GM23338 (cell line): Measurements from ENCODE around the gene ZNF469. TPM values are rescaled to one million over a fixed set of nuclear protein-coding genes. Genes with fewer than 3 reads are reported as not detected.

Experiments used
- ATAC-seq: fragments of 200-7000 bp; cut with Tn5 transposase; 3 replicates; pipeline ENCODE4 v1.9.1; 2020
- DNase-seq: peaks from one replicate; pipeline ENCODE4 v3.0.0-alpha.2; 2015; ENCODE audit warnings: low spot score
- H2AFZ ChIP-seq: fragments of 200-600 bp; sonication (generic); 2 replicates; pipeline ENCODE4 v1.8.0; 2016; ENCODE audit warnings: antibody characterized with exemption, mild to moderate bottlenecking, moderate library complexity
- H3F3A ChIP-seq: fragments of 200-600 bp; sonication (generic); replicated peaks from 2 replicates; pipeline ENCODE4 v1.8.0; 2017; ENCODE audit warnings: antibody characterized with exemption, mixed run types, low read depth
- H3K27ac ChIP-seq: fragments of 200-600 bp; sonication (generic); 2 replicates; pipeline ENCODE4 v1.6.1; 2016; ENCODE audit warnings: low read depth
- H3K27me3 ChIP-seq: fragments of 200-600 bp; sonication (generic); 2 replicates; pipeline ENCODE4 v1.8.0; 2016; ENCODE audit warnings: mild to moderate bottlenecking, mixed run types, moderate library complexity; ENCODE audit not compliant: insufficient read depth
- H3K36me3 ChIP-seq: fragments of 200-600 bp; sonication (generic); 2 replicates; pipeline ENCODE4 v1.8.0; 2016; ENCODE audit warnings: mild to moderate bottlenecking; ENCODE audit not compliant: insufficient read depth
- H3K4me1 ChIP-seq: fragments of 200-600 bp; sonication (generic); 2 replicates; pipeline ENCODE4 v1.8.0; 2016; ENCODE audit warnings: mild to moderate bottlenecking, moderate library complexity; ENCODE audit not compliant: insufficient read depth
- H3K4me2 ChIP-seq: fragments of 200-600 bp; sonication (generic); 2 replicates; pipeline ENCODE4 v1.7.1; 2017; ENCODE audit warnings: mixed run types
- H3K4me3 ChIP-seq: fragments of 200-600 bp; sonication (generic); 2 replicates; pipeline ENCODE4 v1.6.1; 2016; ENCODE audit warnings: mixed run types
- H3K79me2 ChIP-seq: fragments of 200-600 bp; sonication (generic); replicated peaks from 2 replicates; pipeline ENCODE4 v1.8.0; 2017; ENCODE audit warnings: mild to moderate bottlenecking; ENCODE audit not compliant: insufficient read depth
- H3K9me2 ChIP-seq: fragments of 200-600 bp; sonication (generic); 2 replicates; pipeline ENCODE4 v1.8.0; 2017; ENCODE audit not compliant: insufficient read depth
- H4K20me1 ChIP-seq: fragments of 200-600 bp; sonication (generic); replicated peaks from 2 replicates; pipeline ENCODE4 v1.8.0; 2017; ENCODE audit warnings: mild to moderate bottlenecking; ENCODE audit not compliant: insufficient read depth
- H3K27ac Mint-ChIP-seq: 2 replicates; pipeline ENCODE4 v1.8.0; 2020; ENCODE audit warnings: inconsistent platforms, mild to moderate bottlenecking, moderate library complexity, mixed read lengths
- H3K27me3 Mint-ChIP-seq: 3 replicates; pipeline ENCODE4 v1.8.0; 2022; ENCODE audit warnings: low read depth, mild to moderate bottlenecking, moderate library complexity, mixed read lengths, inconsistent platforms; ENCODE audit not compliant: insufficient read depth, poor library complexity
- H3K36me3 Mint-ChIP-seq: 3 replicates; pipeline ENCODE4 v1.8.0; 2021; ENCODE audit warnings: low read depth, mild to moderate bottlenecking, inconsistent platforms, moderate library complexity, mixed read lengths
- H3K4me1 Mint-ChIP-seq: 3 replicates; pipeline ENCODE4 v1.8.0; 2020; ENCODE audit warnings: mild to moderate bottlenecking, inconsistent platforms, mixed read lengths
- H3K4me3 Mint-ChIP-seq: 3 replicates; pipeline ENCODE4 v1.8.0; 2021; ENCODE audit warnings: moderate library complexity, mild to moderate bottlenecking, inconsistent platforms, mixed read lengths
- H3K9me3 Mint-ChIP-seq: 3 replicates; pipeline ENCODE4 v1.8.0; 2020; ENCODE audit warnings: moderate library complexity, mild to moderate bottlenecking, inconsistent platforms, mixed read lengths
- CREB1 ChIP-seq: fragments of 250-450 bp; sonication (Bioruptor Pico); IDR thresholded peaks from 2 replicates; pipeline ENCODE4 v1.5.0; 2020; ENCODE audit warnings: low read depth, mild to moderate bottlenecking, moderate library complexity
- CTCF ChIP-seq, 2 experiments: fragments of 200-600 bp in 1 of 2; sonication (generic) in 1 of 2; conservative IDR thresholded peaks; 2 replicates each; pipeline versions ENCODE4 v1.5.1 to v1.6.1; 2016 to 2017; ENCODE audit warnings: antibody characterized with exemption in 2 of 2, low read depth in 2 of 2, mild to moderate bottlenecking in 2 of 2, moderate library complexity in 1 of 2
- EZH2 ChIP-seq: fragments of 200-600 bp; sonication (generic); IDR thresholded peaks from one replicate; pipeline ENCODE4 v1.8.0; 2017; ENCODE audit warnings: antibody characterized with exemption, mild to moderate bottlenecking, low read depth; ENCODE audit not compliant: unreplicated experiment
- EZH2phosphoT487 ChIP-seq: fragments of 200-600 bp; sonication (generic); IDR thresholded peaks from one replicate; pipeline ENCODE4 v1.8.1; 2018; ENCODE audit warnings: antibody characterized with exemption; ENCODE audit not compliant: unreplicated experiment
- POLR2AphosphoS5 ChIP-seq: IDR thresholded peaks from 2 replicates; pipeline ENCODE4 v1.6.1; 2016; ENCODE audit warnings: antibody characterized with exemption, low read depth
- STAT1 ChIP-seq: IDR thresholded peaks from one replicate; pipeline ENCODE4 v1.6.1; 2016; ENCODE audit warnings: antibody characterized with exemption; ENCODE audit not compliant: unreplicated experiment
- ZNF114 ChIP-seq: fragments of 250-450 bp; sonication (Bioruptor Pico); IDR thresholded peaks from 2 replicates; pipeline ENCODE4 v1.5.0; 2020; ENCODE audit warnings: mild to moderate bottlenecking, moderate library complexity
- ZNF462 ChIP-seq: fragments of 250-450 bp; sonication (Bioruptor Pico); IDR thresholded peaks from 2 replicates; pipeline ENCODE4 v1.5.0; 2020; ENCODE audit warnings: mild to moderate bottlenecking, moderate library complexity
- polyA plus RNA-seq: library from polyadenylated mRNA; unstranded; fragments of >200 nt; fragmentation: Nextera tagmentation; extraction: Ambion mirVana; gene quantifications from 2 replicates; pipeline ENCODE4 v1.2.1, GENCODE V29; 2016
- total RNA-seq: library from RNA; depleted of rRNA; stranded (reverse); fragments of >200 nt; shearing (Covaris generic); gene quantifications from 2 replicates; pipeline ENCODE4 v1.2.3, GENCODE V29; 2014
- TF ChIP-seq, protein P1 (sequence below): IDR thresholded peaks from one replicate; pipeline ENCODE4 v1.6.1; 2018; ENCODE audit warnings: antibody characterized with exemption; ENCODE audit not compliant: unreplicated experiment

Gene ZNF469
- total and polyA plus RNA-seq, 2 experiments from 2014 or later, result 0.23 to 1.9 TPM

DNA sequence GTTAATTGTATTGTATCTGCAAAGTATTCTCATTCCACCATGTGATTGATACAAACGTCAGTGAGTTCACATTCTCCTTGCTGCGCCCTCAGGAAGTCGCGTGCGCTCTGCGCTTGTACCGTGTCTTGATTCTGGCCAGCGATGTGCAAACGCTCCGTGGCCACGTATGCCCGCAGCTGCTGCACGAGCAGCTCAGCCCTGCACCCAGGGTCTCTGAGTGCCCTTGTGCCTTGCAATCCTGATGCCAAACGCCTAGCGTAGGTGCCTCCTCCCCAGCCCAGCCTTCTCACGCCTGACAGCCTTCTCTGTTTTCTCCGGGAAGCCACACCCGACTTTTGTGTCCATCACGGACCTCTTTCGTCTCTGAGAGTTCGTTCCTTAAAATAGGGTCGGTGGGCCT, 9.4 kb downstream of the ZNF469 start (continued):
- TF ChIP-seq EZH2, result no peak
- TF ChIP-seq EZH2phosphoT487, result no peak
- TF ChIP-seq ZNF114, result no peak
- TF ChIP-seq, protein P1, sequence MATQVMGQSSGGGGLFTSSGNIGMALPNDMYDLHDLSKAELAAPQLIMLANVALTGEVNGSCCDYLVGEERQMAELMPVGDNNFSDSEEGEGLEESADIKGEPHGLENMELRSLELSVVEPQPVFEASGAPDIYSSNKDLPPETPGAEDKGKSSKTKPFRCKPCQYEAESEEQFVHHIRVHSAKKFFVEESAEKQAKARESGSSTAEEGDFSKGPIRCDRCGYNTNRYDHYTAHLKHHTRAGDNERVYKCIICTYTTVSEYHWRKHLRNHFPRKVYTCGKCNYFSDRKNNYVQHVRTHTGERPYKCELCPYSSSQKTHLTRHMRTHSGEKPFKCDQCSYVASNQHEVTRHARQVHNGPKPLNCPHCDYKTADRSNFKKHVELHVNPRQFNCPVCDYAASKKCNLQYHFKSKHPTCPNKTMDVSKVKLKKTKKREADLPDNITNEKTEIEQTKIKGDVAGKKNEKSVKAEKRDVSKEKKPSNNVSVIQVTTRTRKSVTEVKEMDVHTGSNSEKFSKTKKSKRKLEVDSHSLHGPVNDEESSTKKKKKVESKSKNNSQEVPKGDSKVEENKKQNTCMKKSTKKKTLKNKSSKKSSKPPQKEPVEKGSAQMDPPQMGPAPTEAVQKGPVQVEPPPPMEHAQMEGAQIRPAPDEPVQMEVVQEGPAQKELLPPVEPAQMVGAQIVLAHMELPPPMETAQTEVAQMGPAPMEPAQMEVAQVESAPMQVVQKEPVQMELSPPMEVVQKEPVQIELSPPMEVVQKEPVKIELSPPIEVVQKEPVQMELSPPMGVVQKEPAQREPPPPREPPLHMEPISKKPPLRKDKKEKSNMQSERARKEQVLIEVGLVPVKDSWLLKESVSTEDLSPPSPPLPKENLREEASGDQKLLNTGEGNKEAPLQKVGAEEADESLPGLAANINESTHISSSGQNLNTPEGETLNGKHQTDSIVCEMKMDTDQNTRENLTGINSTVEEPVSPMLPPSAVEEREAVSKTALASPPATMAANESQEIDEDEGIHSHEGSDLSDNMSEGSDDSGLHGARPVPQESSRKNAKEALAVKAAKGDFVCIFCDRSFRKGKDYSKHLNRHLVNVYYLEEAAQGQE, result no peak
- TF ChIP-seq POLR2AphosphoS5, result no peak
- TF ChIP-seq STAT1, result no peak
- TF ChIP-seq CTCF (conservative IDR thresholded peaks at IDR 0.05; ENCODE audit: low read depth in 2 of 2), result no peak
- TF ChIP-seq CREB1 (CRISPR knock-in tag), result no peak

GRCh38 chr16:88392616-88393015, 9.9 kb downstream of the ZNF469 start:
- H3K4me3 Mint-ChIP-seq, result no peak overlapping the region
- no peaks in the 10 kb centered on the region for H3K4me1 Mint-ChIP-seq
- H3K36me3 Mint-ChIP-seq, result peaks cover 3% of the 10 kb centered on the region; the same call in 1 of the 3 replicates
- peaks cover 4% of the 10 kb centered on the region for H3K9me3 Mint-ChIP-seq
- peaks cover 7% of the 10 kb centered on the region for H3K27me3 Mint-ChIP-seq
- no peaks in the 10 kb centered on the region for H3K4me1 ChIP-seq
- no peak overlapping the region for H3K27ac Mint-ChIP-seq
- H3K4me3 ChIP-seq, result no peak overlapping the region
- H3K9me2 ChIP-seq, result no peaks in the 10 kb centered on the region
- ATAC-seq, result no peak
- no peaks in the 10 kb centered on the region for H4K20me1 ChIP-seq
- no peaks in the 10 kb centered on the region for H3K36me3 ChIP-seq
- no peaks in the 10 kb centered on the region for H3K79me2 ChIP-seq
- no peaks in the 10 kb centered on the region for H3F3A ChIP-seq
- H3K4me2 ChIP-seq, result no peak overlapping the region
- no peak for DNase-seq
- no peak overlapping the region for H3K27ac ChIP-seq
- H3K27me3 ChIP-seq, result no peaks in the 10 kb centered on the region
- H2AFZ ChIP-seq, result no peak overlapping the region
- TF ChIP-seq ZNF462 (CRISPR knock-in tag), result no peak
- no peak for TF ChIP-seq EZH2phosphoT487
- no peak for TF ChIP-seq ZNF114
- TF ChIP-seq POLR2AphosphoS5, result no peak
- no peak for TF ChIP-seq EZH2
- TF ChIP-seq STAT1, result no peak
- TF ChIP-seq, protein P1, result no peak
